CD4-positive, alpha-beta memory T cell (primary cell): ENCODE results near the gene TRH. TPM values are rescaled to one million over a fixed set of nuclear protein-coding genes. Genes with fewer than 3 reads are reported as not detected.
"Not testable (repeated sequence)": the region's sequence is repeated elsewhere in the genome, so short reads cannot be mapped to it uniquely, and the experiment has no call there.

Experiments
- CTCF ChIA-PET: fragments of 350-600 bp; sonication (Branson Sonifier 250); formaldehyde crosslinking; loops from one replicate; lab custom pipeline; 2021; ENCODE audit warnings: inconsistent platforms; ENCODE audit not compliant: partially characterized antibody; lab: Charles Lee
- POLR2A ChIA-PET: fragments of 350-600 bp; sonication (Branson Sonifier 250); formaldehyde crosslinking; loops from one replicate; lab custom pipeline; 2021; ENCODE audit not compliant: partially characterized antibody; lab: Charles Lee
- DNase-seq, 5 donors: peaks; one replicate each; pipeline versions ENCODE4 v3.0.0 to v3.0.0-alpha.2; 2020 to 2022; ENCODE audit warnings: mixed read lengths in 1 of 5
- H3K27ac ChIP-seq: one replicate; pipeline ENCODE4 v1.7.0; 2013; ENCODE audit warnings: low read depth, low read length
- H3K27me3 ChIP-seq: 2 replicates; pipeline ENCODE4 v1.7.0; 2013; ENCODE audit warnings: mild to moderate bottlenecking, low read length, moderate library complexity; ENCODE audit not compliant: insufficient read depth
- H3K36me3 ChIP-seq: 2 replicates; pipeline ENCODE4 v1.7.0; 2013; ENCODE audit warnings: mild to moderate bottlenecking, low read length, moderate library complexity; ENCODE audit not compliant: insufficient read depth
- H3K4me1 ChIP-seq: 2 replicates; pipeline ENCODE4 v1.7.0; 2013; ENCODE audit warnings: mild to moderate bottlenecking, low read length, moderate library complexity; ENCODE audit not compliant: insufficient read depth
- H3K4me3 ChIP-seq, 2 donors: one replicate each; pipeline ENCODE4 v1.7.0; 2013; ENCODE audit warnings: low read length in 2 of 2, mild to moderate bottlenecking in 1 of 2
- H3K9me3 ChIP-seq, 2 donors: one replicate each; pipeline ENCODE4 v1.7.0; 2013; ENCODE audit warnings: low read length in 2 of 2, control low read depth in 1 of 2; ENCODE audit not compliant: control insufficient read depth in 1 of 2
- H3K27ac Mint-ChIP-seq, 7 donors: one replicate each; pipeline ENCODE4 v1.8.0; 2020 to 2021; ENCODE audit warnings: mixed read lengths in 7 of 7, mild to moderate bottlenecking in 6 of 7, inconsistent platforms in 3 of 7, moderate library complexity in 3 of 7
- H3K27me3 Mint-ChIP-seq, 2 donors: one replicate each; pipeline ENCODE4 v1.8.0; 2020 to 2021; ENCODE audit warnings: mixed read lengths in 2 of 2
- H3K36me3 Mint-ChIP-seq, 2 donors: one replicate each; pipeline ENCODE4 v1.8.0; 2020 to 2021; ENCODE audit warnings: mixed read lengths in 2 of 2, inconsistent platforms in 1 of 2, mild to moderate bottlenecking in 1 of 2
- H3K4me1 Mint-ChIP-seq, 4 donors: one replicate each; pipeline ENCODE4 v1.8.0; 2020 to 2021; ENCODE audit warnings: mixed read lengths in 4 of 4, mild to moderate bottlenecking in 1 of 4
- H3K4me3 Mint-ChIP-seq, 8 donors: one replicate each; pipeline ENCODE4 v1.8.0; 2020 to 2021; ENCODE audit warnings: mixed read lengths in 8 of 8, mild to moderate bottlenecking in 7 of 8, moderate library complexity in 6 of 8, inconsistent platforms in 3 of 8
- H3K9me3 Mint-ChIP-seq, 8 donors: one replicate each; pipeline ENCODE4 v1.8.0; 2020 to 2021; ENCODE audit warnings: mixed read lengths in 8 of 8, mild to moderate bottlenecking in 5 of 8, inconsistent platforms in 3 of 8, moderate library complexity in 1 of 8
- intact Hi-C: fragments of 100-400 bp; cut with micrococcal nuclease; formaldehyde crosslinking; loops from one replicate; pipeline ENCODE4 v1.15.1; 2023
- polyA plus RNA-seq, 2 donors: library from polyadenylated mRNA; unstranded; fragments of 300-500 nt; fragmentation: Illumina TruSeq; gene quantifications; one replicate each; pipeline ENCODE4 v1.2.3, GENCODE V29; 2021
- total RNA-seq, 2 experiments: library from RNA; stranded (reverse); gene quantifications; one replicate each; pipeline ENCODE4 v1.2.3, GENCODE V29; 2021

Gene TRH
- total and polyA plus RNA-seq, 4 experiments from 2014 or later, result not detected

DNA sequence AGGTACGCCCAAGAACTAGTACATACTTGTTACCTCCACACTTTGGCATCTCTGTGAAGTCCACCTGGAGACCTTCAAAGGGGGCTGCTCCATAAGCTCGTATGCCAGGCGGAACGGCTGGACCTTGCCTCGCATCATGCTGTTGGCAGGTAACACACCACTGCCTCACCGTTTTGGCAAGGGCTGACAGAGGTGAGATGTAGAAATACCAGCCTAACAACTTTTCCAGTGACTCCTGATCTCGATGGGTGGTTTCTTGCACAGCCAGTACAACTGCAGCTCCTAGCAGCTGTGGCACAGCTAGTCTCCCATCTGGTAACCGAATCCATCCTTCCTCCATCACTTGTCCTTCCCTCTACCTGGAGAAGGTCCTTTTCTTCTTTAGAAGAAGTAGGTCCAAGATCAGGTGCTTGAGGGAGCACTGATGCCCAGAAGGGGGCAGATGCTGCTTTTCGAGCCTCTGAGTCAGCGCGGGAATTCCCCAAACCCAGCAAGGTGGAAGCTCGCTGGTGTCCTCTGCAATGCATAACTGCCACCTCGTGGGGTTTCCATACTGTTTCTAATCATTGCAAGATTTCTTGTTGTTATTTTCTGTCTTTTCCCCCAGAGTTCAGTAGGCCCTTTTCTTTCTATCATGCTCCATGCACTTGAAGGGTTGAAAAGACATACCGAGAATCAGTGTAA lies 51.8 kb downstream of the TRH start:
- H3K27ac ChIP-seq, H3K9me3 ChIP-seq, H3K36me3 Mint-ChIP-seq, H3K9me3 Mint-ChIP-seq, H3K4me3 Mint-ChIP-seq, POLR2A ChIA-PET, H3K27ac Mint-ChIP-seq, intact Hi-C loops, CTCF ChIA-PET, H3K36me3 ChIP-seq, H3K27me3 ChIP-seq, H3K4me1 Mint-ChIP-seq, H3K4me3 ChIP-seq, H3K27me3 Mint-ChIP-seq, H3K4me1 ChIP-seq: not testable (repeated sequence)
- DNase-seq, result peak in 4 of 5 donors; percentile 17 to 21 (median 20)

GRCh38 chr3:130027437-130027836 lies 52.9 kb downstream of the TRH start:
- H3K27me3 ChIP-seq, H3K27ac ChIP-seq, H3K9me3 Mint-ChIP-seq, H3K4me3 Mint-ChIP-seq, H3K4me3 ChIP-seq, H3K27me3 Mint-ChIP-seq, intact Hi-C loops, H3K36me3 Mint-ChIP-seq, DNase-seq, H3K4me1 Mint-ChIP-seq, H3K36me3 ChIP-seq, POLR2A ChIA-PET, H3K27ac Mint-ChIP-seq, H3K9me3 ChIP-seq, CTCF ChIA-PET, H3K4me1 ChIP-seq: not testable (repeated sequence)

Other genes with a start within 250 kb of the TRH start
- gene TMCC1, start 81.0 kb upstream of the TRH start, total RNA-seq, result 10 to 100 TPM; 36.4 to 39.3 TPM
- 1 to 10 TPM; 5.1 to 6.2 TPM for gene TMCC1, start 81.0 kb upstream of the TRH start, polyA plus RNA-seq
- 1 to 10 TPM; 1.5 to 2.2 TPM for gene ALG1L2, start 107.1 kb downstream of the TRH start, total RNA-seq
- gene ALG1L2, start 107.1 kb downstream of the TRH start, polyA plus RNA-seq, result not detected